Breast epithelium (tissue), 3 donors: ENCODE results near the gene PSMB9.
"Not testable (repeated sequence)": the region's sequence is repeated elsewhere in the genome, so short reads cannot be mapped to it uniquely, and the experiment has no call there.

ENCODE experiments used
- CTCF ChIP-seq, 3 donors: fragments of 450-650 bp; IDR thresholded peaks; one replicate each; pipeline ENCODE4 v1.5.1; 2016 to 2017; ENCODE audit warnings: antibody characterized with exemption in 3 of 3, mild to moderate bottlenecking in 3 of 3, moderate library complexity in 3 of 3
- POLR2A ChIP-seq: fragments of 450-650 bp; IDR thresholded peaks from one replicate; pipeline ENCODE4 v1.6.1; 2016; ENCODE audit warnings: antibody characterized with exemption, mild to moderate bottlenecking, moderate library complexity
- POLR2AphosphoS5 ChIP-seq, 3 donors: sonication (generic); formaldehyde crosslinking; IDR thresholded peaks; one replicate each; pipeline ENCODE4 v1.6.1; 2017; ENCODE audit warnings: antibody characterized with exemption in 3 of 3

DNA sequence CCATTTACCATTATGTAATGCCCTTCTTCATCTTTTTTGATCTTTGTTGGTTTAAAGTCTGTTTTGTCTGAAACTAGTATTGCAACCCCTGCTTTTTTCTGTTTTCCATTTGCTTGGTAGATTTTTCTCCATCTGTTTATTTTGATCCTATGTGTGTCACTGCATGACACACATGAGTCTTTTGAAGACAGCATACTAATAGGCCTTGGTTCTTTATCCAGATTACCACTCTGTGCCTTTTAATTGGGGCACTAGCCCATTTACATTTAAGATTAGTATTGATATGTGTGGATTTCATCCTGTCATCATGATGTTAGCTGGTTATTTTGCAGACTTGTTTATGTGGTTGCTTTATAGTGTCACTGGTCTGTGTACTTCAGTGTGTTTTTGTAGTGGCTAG lies 48.6 kb upstream of the PSMB9 start:
- TF ChIP-seq CTCF (IDR thresholded peaks at IDR 0.05); POLR2AphosphoS5 (IDR thresholded peaks at IDR 0.05); POLR2A: not testable (repeated sequence)
